ENCODE measurements around the gene WWC2.

The WWC2 gene

DNA sequence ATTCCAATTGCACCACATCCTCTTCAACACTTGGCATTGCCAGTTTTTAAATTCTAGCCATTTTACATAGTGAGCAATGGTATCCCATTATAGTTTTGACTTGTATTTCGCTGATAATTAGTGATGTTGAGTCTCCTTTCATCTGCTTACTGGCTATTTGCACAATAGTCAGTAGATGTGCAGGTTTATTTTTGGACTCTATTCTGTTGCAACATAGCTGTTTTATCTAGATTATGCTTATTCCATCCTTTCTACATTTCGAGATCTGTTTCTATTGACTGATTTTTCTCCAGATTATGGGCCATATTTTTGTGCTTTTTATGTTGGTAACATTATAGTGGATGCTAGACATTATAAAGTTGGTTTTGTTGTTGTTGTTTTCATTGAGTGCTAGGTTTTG lies 106.1 kb downstream of the WWC2 start:
- no peak for DNase-seq

GRCh38 chr4:183205709-183206108 lies 106.7 kb downstream of the WWC2 start:
- DNase-seq: no peak

GRCh38 chr4:183211533-183211932 lies 112.5 kb downstream of the WWC2 start:
- no peak for DNase-seq

DNA sequence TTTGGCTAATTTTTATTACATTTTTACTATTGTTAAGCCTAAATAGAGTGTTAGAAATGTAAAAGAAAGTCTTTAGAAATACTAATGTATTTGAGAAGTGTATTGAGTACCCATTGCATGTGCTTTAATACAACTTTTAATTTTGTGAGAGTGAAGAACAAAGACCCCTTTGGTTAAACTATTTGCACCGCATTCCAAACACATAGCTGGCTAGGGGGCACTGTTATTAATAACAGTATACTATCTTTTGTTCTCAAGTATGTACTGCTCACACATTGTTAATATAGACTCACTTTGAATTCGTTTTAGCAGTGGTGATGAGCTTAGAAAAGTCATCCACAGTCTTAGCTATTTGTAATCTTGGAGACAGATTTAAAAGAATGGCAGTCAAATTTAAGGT lies 114.9 kb downstream of the WWC2 start:
- no peak for DNase-seq

DNA sequence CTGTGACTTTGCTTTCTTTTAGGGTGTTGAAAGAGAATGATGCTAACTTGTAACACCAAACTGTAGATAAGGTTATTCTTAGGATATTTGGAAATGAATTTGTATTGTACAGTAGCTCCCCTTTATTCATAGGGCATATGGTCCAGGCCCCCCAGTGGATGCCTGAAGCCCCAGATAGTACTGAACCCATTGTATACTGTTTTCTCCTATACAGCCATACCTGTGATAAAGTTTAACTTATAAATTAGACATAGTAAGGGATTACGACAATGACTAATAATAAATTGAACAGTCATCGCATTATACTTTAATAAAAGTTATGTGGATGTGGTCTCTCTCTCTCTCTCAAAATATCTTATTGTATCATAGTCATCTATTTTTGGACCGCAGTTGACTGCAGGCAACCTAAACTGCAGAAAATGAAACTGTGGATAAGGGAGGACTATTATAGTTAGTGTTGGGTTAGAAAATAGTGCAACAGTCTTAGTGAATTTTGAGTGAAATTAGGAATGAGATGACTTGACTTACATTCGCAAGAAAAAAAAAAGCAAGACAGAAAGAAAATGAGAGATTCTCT lies 115.9 kb downstream of the WWC2 start:
- no peak for DNase-seq

DNA sequence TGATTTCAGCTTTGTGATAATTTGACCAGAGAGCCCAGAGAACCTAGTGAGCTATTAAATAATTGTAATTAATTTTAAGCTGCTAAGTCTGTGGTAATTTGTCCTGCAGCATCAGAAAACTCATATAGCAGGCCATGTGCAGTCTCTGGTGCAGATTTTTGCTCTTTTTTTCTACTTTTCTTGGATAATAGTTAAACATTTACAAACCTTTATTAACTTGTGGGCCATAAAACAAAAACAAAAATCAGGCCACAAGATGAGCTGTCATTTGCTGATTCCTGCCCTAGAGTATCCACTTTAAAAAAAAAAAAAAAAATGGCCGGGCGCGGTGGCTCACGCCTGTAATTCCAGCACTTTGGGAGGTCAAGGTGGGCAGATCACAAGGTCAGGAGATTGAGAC lies 121.2 kb downstream of the WWC2 start:
- no peak for DNase-seq

DNA sequence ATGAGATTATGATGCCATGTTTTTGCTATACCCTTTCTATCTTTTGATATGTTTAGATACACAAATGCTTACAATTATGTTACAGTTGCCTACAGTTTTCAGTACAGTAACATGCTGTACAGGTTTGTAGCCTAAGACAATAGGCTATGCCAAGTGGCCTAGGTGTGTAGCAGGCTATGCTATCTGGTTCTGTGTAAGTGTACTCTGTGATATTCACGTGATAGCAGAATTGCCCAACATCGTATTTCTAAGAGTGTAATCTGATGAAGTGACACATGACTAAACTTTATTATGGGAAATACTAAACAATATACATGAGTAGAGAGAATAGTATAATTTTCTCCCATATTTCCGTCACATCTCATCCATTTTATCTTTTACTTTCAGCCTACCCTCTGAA lies 124.0 kb downstream of the WWC2 start:
- no peak for DNase-seq

DNA sequence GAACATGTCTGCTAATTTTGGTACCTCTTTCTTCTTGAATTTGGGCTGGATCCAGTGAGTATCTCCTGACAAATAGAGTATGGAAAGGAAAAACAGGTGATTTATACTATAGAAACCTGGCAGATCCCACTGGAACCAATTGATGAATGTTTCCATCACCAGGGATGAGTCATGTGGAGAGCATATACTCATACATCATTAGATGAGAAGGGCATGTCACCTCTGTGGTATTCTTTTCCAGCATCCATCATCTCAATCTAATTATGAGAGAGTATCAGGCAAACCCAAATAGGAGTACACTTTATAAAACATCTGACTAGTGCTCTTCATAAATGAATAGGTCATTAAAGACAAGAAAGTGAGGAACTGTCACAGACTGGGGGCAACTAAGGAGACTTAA lies 130.3 kb downstream of the WWC2 start:
- DNase-seq: no peak

DNA sequence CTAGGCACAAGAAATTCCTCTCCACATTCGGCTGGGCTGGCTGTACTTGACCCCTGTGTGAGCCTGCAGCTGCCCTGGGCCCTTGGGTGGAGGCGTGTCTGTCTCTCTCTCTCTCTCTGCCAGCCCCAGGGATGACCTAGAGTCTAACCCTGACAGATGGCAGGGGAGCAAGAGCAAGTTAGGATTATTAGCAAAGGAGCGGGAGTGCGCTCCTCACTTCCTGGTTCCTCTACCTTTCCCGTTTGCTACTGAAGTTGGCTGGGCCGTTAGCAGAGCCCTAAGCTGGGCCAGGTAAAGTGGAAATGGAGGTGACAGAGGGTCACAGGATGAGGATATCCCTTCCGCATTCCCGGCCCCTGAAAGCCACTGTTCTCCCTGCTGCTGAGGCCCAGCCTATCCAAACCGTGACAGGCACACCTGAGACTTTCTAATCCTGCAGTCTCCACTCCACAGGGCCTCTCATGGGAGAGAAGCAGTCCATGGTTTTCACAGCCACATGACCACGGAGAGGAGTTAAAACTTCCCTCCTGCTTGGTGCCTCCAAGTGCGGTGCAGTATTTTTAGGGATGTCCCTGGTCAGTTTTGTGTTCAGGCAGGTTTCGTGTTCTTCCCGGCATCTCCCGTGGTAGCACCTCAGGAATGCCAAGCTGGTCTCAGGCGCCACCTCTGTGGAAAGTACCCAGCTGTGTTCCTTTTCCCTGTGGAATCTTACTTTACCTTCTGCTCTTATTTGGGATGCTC lies 141.7 kb downstream of the WWC2 start:
- no peak for DNase-seq

DNA sequence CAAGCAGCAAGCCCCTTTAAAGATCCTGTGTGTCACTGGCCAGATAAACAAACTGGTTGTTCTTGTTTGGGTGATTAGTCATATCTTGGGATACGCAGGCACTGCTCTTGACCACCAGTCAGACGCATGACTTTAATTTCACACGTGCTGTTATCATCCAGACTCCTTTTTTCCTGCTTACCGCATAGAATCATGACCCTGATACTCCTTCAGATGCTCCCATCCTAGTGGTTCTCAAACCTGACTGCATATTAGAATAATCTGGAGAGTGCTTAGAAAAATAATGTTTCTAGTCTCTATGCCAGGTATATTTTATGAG lies 142.2 kb downstream of the WWC2 start:
- DNase-seq: no peak

GRCh38 chr4:183241721-183242151 lies 142.7 kb downstream of the WWC2 start:
- DNase-seq: no peak

DNA sequence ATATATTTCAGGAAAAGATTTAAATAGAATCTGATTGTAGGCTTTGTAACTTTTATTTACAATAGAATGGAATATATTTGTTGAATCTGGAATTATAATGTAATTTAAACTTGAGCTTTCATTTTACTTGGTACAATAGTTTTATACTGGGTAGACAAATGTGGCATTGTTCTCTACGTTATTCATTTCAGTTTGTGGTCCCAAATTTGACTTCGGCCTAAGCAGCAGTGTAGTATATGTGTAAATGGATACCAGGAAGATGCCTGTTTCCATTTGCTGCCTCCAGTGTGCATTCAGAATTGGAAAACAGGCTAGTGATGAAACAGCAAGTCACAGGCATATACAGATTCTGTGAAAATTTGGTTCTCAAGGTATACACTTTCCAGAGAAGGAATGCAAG lies 143.2 kb downstream of the WWC2 start:
- DNase-seq: no peak

DNA sequence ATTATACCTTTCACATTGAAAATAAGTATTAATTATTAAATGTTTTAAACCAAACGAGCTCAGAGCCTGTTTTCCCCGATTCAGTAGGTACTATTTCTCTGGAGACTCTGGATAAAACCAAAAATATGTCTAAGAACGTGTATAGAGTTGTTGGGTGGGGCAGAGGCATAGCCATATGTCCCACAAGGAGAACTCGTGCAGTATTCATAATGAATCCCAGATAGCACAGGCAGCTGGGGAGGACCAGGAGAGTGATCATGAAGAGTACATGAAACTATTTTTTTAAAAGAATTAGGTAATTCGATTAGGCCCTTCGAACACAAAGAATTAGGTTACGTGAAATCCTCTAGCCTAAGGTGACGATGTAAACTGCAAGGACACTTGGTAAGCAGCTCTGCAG lies 145.0 kb downstream of the WWC2 start:
- DNase-seq: no peak

- DNase-seq: no peak
Measured at GRCh38 chr4:183244506-183244905, 145.4 kb downstream of the WWC2 start.

GRCh38 chr4:183248201-183248600 lies 149.1 kb downstream of the WWC2 start:
- no peak for DNase-seq

DNA sequence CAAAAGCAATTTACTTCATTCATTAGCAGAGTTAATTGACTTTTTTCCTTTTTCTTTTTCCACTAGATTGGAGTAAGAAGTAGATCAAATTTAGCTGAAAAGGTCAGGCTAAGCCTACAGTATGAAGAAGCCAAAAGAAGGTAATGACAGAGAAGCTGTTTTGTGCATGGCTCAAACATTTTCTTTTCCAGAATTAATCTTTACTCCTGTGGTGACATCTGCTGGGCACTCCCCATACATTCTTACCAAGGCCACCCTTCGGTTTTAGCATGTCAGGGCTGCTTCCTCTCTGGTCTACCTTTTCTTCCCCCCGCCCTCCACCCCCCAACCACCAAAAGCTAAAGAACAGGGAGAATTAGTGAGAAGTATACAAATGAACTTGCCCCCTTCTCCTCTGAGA lies 150.8 kb downstream of the WWC2 start:
- no peak for DNase-seq

DNA sequence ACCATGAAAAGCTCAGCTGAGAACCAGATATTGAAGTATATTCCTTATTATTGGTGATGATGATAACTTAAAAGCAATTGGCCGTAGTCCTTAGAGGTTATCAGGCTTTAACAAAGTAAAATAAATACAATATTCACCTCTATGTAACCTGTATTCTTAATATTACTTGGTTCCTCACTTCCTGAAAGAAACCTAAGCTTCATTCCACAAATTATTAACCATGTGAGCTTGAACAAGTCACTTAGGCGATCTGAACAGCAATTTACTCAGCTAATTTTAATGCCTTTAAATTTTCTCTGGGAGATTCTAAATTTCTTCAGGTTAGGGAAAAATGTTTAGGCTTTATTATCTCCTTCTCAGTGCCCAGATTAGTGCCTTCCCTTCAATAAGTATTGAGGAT lies 151.8 kb downstream of the WWC2 start:
- no peak for DNase-seq

GRCh38 chr4:183252959-183253358 lies 153.9 kb downstream of the WWC2 start:
- no peak for DNase-seq

- DNase-seq: no peak
Measured at GRCh38 chr4:183253451-183253850, 154.4 kb downstream of the WWC2 start.

GRCh38 chr4:183254162-183254561 lies 155.1 kb downstream of the WWC2 start:
- no peak for DNase-seq

GRCh38 chr4:183255487-183255886 lies 156.4 kb downstream of the WWC2 start:
- no peak for DNase-seq

GRCh38 chr4:183256343-183256742 lies 157.3 kb downstream of the WWC2 start:
- no peak for DNase-seq

- no peak for DNase-seq
Measured at GRCh38 chr4:183256756-183257385, 157.8 kb downstream of the WWC2 start.

- no peak for DNase-seq
Measured at GRCh38 chr4:183257808-183258207, 158.8 kb downstream of the WWC2 start.

Measured in left hindlimb (tissue), 1 donor.